Heart left ventricle (tissue), 16 donors: ENCODE results near the gene SNTB2. TPM values are rescaled to one million over a fixed set of nuclear protein-coding genes. Genes with fewer than 3 reads are reported as not detected.

Experiments
- ATAC-seq, 4 donors: fragments of 200-7000 bp; cut with Tn5 transposase; one replicate each; pipeline ENCODE4 v1.9.1; 2020 to 2022; ENCODE audit warnings: moderate library complexity in 4 of 4, mild to moderate bottlenecking in 3 of 4, moderate number of reproducible peaks in 1 of 4
- DNase-seq, 5 donors: peaks; one replicate each; pipeline ENCODE4 v3.0.0-alpha.2; 2020
- H3K27ac ChIP-seq, 12 donors: fragments of 200-600 bp; sonication (generic) in 4 of 12; one replicate each; pipeline versions ENCODE4 v1.5.0 to v1.8.0; 2016 to 2022; ENCODE audit warnings: mild to moderate bottlenecking in 2 of 12
- H3K27me3 ChIP-seq, 9 donors: fragments of 200-600 bp; sonication (generic) in 2 of 9; one replicate each; pipeline versions ENCODE4 v1.5.1 to v1.8.0; 2016 to 2022; ENCODE audit warnings: mild to moderate bottlenecking in 3 of 9
- H3K36me3 ChIP-seq, 9 donors: fragments of 200-600 bp; sonication (generic) in 2 of 9; one replicate each; pipeline versions ENCODE4 v1.5.0 to v1.8.0; 2018 to 2022; ENCODE audit warnings: mild to moderate bottlenecking in 2 of 9
- H3K4me1 ChIP-seq, 12 donors: fragments of 200-600 bp; sonication (generic) in 4 of 12; one replicate each; pipeline versions ENCODE4 v1.5.0 to v1.8.0; 2016 to 2022; ENCODE audit warnings: mild to moderate bottlenecking in 3 of 12
- H3K4me3 ChIP-seq, 12 donors: fragments of 200-600 bp; sonication (generic) in 4 of 12; one replicate each; pipeline versions ENCODE4 v1.5.0 to v1.8.0; 2017 to 2022; ENCODE audit warnings: mild to moderate bottlenecking in 9 of 12, moderate library complexity in 4 of 12
- H3K9me3 ChIP-seq, 12 donors: fragments of 200-600 bp; sonication (generic) in 4 of 12; one replicate each; pipeline versions ENCODE4 v1.5.0 to v1.8.0; 2016 to 2022; ENCODE audit warnings: mild to moderate bottlenecking in 1 of 12
- POLR2A ChIP-seq, 2 donors: fragments of 450-650 bp; IDR thresholded peaks; one replicate each; pipeline ENCODE4 v1.6.1; 2017; ENCODE audit warnings: antibody characterized with exemption in 2 of 2, mild to moderate bottlenecking in 2 of 2, moderate library complexity in 2 of 2
- WGBS, 4 donors: extraction: QIAGEN DNeasy Blood & Tissue Kit in 2 of 4; methylation state at CpG; one replicate each; pipeline versions ENCODE4 v1.1.5 to v1.1.7; 2013 to 2018; 5-methylcytosine and 5-hydroxymethylcytosine counted together
- intact Hi-C, 10 donors: fragments of 100-400 bp; cut with DNase I; formaldehyde crosslinking; loops; one replicate each; pipeline versions ENCODE4 v1.11.1 to v1.14.2; 2022
- polyA plus RNA-seq, 2 donors: library from polyadenylated mRNA; stranded (reverse); fragments of 200-250 nt; gene quantifications; one replicate each; pipeline ENCODE4 v1.2.3, GENCODE V29; 2013
- total RNA-seq, 9 donors: library from RNA; depleted of rRNA in 2 of 9; stranded (reverse); fragments of >200 nt in 2 of 9; fragmentation: NEBNext Ultra II Directional in 3 of 9; extraction: Animal tissue kit (Norgen Biotek cat#: 25700) in 3 of 9; gene quantifications; one replicate each; pipeline versions ENCODE4 v1.1.0 to v1.2.4, GENCODE V29; 2016 to 2023
- TF ChIP-seq, protein P1 (sequence below), 12 donors: fragments of 200-600 bp; sonication (generic) in 4 of 12; IDR thresholded peaks; one replicate each; pipeline versions ENCODE4 v1.5.0 to v1.8.0; 2018 to 2022; ENCODE audit warnings: antibody characterized with exemption in 12 of 12, mild to moderate bottlenecking in 5 of 12
- donor health status: ischemic (EF 13 %, LVEDD 7.1; RV severe dilation, severe dysfunction).
- donor health status: healthy with polysubstance abuse.
- donor health status: DM: no; HTN: yes; CAD: no.
- donor health status: DM: no; HTN: no; CAD: no.
- donor health status: ischemic (EF 25% LVEDD 6.9; RV normal size, moderate dysfunction).
- donor health status: ischemic (EF 25% LVEDD 5.7; RV mildly dilated, moderate dysfunction).
- donor health status: healthy.
- donor health status: DM: yes; HTN: yes; CAD: no.
- donor health status: ischemic (EF 35%, LVEDD 5.7; RV mildly dilated, moderate dysfunction).
- donor health status: nonischemic (EF 11% LVEDD 7.7; RV severe dilation, severe dysfunction).
- donor health status: DM: yes; HTN: yes; CAD: no.
- donor health status: PGD.
- donor health status: ischemic (EF 29% LVEDD 5.4; RV normal size, mild dysfunction).
- donor health status: nonischemic (EF 23%, LVEDD 6.1; RV moderate dilation, normal function).

Gene SNTB2
- total and polyA plus RNA-seq, 11 donors = 2.2 to 28.5 (median 13.0) TPM

DNA sequence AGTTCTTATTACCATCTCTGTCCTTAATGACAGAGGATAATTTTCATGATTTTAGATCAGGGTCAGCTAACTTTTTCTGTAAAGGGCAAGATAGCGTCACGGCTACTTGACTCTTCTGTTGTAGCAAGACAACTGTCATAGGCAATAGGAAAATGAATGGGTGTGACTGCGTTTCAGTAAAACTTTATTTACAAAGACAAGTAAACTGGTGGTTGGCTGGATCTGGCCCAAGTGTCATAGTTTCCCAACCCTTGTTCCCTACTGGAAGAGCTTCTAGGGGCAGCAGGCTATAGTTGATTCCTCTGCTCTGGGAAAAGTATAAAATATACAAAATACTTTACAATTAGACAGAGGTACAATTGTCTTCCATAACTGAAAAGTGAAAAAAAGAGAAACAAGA lies 73.5 kb downstream of the SNTB2 start:
- DNase-seq (no peak), ATAC-seq (no peak)
- WGBS, 4 donors = 90 to 96% (median 95%) methylated on average over 3 of the region's 3 CpGs
- Histone ChIP-seq H3K36me3 (peaks cover 0 to 37% (median 10%) of the 10 kb centered on the region in 9 donors), H3K4me3 (no peak overlapping the region), H3K9me3 (no peaks in the 10 kb centered on the region), H3K4me1 (no peaks in the 10 kb centered on the region), H3K27ac (no peak overlapping the region), H3K27me3 (no peaks in the 10 kb centered on the region)
- TF ChIP-seq, protein P1, sequence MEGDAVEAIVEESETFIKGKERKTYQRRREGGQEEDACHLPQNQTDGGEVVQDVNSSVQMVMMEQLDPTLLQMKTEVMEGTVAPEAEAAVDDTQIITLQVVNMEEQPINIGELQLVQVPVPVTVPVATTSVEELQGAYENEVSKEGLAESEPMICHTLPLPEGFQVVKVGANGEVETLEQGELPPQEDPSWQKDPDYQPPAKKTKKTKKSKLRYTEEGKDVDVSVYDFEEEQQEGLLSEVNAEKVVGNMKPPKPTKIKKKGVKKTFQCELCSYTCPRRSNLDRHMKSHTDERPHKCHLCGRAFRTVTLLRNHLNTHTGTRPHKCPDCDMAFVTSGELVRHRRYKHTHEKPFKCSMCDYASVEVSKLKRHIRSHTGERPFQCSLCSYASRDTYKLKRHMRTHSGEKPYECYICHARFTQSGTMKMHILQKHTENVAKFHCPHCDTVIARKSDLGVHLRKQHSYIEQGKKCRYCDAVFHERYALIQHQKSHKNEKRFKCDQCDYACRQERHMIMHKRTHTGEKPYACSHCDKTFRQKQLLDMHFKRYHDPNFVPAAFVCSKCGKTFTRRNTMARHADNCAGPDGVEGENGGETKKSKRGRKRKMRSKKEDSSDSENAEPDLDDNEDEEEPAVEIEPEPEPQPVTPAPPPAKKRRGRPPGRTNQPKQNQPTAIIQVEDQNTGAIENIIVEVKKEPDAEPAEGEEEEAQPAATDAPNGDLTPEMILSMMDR (IDR thresholded peaks at IDR 0.05) = no peak
- no peak for TF ChIP-seq POLR2A (IDR thresholded peaks at IDR 0.05)
- intact Hi-C loops = no loop called here

DNA sequence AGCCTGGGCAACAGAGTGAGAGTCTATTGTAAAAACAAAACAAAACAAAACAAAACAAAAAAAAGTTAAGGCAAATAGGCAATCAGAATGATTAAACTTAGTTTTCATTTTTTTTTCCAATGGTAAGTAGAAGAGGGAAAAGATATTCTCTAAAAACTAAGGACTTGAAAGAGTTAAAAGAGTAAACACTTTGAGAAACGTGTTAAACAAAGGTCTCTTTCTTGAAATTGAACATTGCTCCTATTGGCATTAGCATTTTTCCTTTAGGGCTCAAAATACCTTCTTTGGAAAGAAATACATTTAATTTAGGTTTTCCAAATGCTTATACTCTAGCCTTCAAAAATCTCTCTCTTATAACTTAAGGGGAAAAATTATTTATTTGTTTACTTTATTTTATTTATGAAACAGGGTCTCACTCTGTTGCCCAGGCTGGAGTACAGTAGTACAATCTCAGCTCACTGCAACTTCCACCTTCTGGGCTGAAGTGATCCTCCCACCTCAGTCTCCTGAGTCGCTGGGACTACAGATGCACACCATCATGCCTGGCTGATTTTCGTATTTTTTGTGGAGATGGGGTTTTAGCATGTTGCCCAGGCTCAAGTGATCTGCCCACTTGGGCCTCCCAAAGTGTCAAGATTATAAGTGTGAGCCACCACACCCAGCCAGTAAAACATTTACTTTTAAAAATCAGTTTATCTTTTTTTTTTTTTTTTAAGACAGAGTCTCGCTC lies 79.5 kb downstream of the SNTB2 start:
- TF ChIP-seq POLR2A (IDR thresholded peaks at IDR 0.05) = no peak
- TF ChIP-seq, protein P1 (IDR thresholded peaks at IDR 0.05) = no peak
- H3K27me3 ChIP-seq = no peaks in the 10 kb centered on the region
- ATAC-seq = no peak
- peaks cover 0 to 40% (median 7%) of the 10 kb centered on the region in 9 donors for H3K36me3 ChIP-seq
- intact Hi-C loops = no loop called here
- no peaks in the 10 kb centered on the region for H3K9me3 ChIP-seq
- H3K27ac ChIP-seq = no peak overlapping the region
- H3K4me3 ChIP-seq = no peak overlapping the region
- whole genome bisulfite sequencing, 4 donors = 62 to 84% (median 67%) methylated on average over 4 of the region's 4 CpGs
- no peak for DNase-seq
- H3K4me1 ChIP-seq = peaks cover 0 to 13% (median 0%) of the 10 kb centered on the region in 12 donors

DNA sequence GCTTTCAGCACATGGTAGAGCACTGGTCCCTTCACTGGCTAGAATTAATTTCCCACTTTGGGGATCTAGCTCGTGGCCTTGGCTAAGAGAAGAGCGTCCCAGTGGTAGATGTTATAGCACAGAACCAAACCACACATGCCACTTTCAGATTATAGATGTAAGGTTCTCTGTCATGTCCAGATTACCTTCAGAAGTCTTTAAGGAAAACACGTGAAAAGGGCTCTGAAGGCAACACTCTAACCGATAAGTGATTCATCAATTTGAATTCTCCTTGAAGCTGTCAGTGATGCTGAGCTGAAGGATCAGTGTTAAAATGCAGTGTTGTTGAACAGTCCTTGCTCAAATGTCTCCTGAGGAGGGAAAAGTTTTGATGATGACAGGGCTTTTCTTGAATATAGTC lies 80.7 kb downstream of the SNTB2 start:
- no peak for ATAC-seq
- no peak overlapping the region for H3K4me3 ChIP-seq
- no peak for TF ChIP-seq POLR2A (IDR thresholded peaks at IDR 0.05)
- TF ChIP-seq, protein P1 (IDR thresholded peaks at IDR 0.05) = no peak
- peaks cover 0 to 13% (median 0%) of the 10 kb centered on the region in 12 donors for H3K4me1 ChIP-seq
- WGBS, 4 donors = 88 to 96% (median 91%) methylated on average over 4 of the region's 4 CpGs
- no peak for DNase-seq
- H3K27ac ChIP-seq = no peak overlapping the region
- H3K27me3 ChIP-seq = no peaks in the 10 kb centered on the region
- H3K36me3 ChIP-seq = peaks cover 0 to 42% (median 14%) of the 10 kb centered on the region in 9 donors
- no peaks in the 10 kb centered on the region for H3K9me3 ChIP-seq
- intact Hi-C loops = no loop called here

DNA sequence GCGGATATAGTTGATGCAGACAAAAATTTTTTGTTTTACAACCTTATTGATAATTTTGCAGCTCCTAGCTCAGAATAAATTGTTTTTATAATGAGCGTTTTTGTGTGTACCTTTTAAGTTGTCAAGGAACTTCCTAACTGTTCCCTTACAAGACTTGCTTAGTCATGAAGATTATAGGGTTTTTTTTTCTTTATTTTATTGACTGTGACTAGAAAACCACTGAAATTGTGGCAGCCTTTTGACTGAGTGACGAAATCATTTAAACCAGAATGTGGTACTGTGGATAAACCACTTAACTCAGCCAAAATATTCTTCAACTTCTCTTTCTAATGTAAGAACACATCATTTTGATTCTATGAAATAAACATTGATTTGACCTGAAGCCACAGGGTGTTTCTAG lies 83.4 kb downstream of the SNTB2 start:
- Histone ChIP-seq H3K27ac (peak overlapping the region in 1 of 12 donors; percentile 2), H3K4me1 (peaks cover 0 to 14% (median 2%) of the 10 kb centered on the region in 12 donors), H3K4me3 (no peak overlapping the region), H3K27me3 (no peaks in the 10 kb centered on the region), H3K9me3 (no peaks in the 10 kb centered on the region), H3K36me3 (peaks cover 0 to 32% (median 14%) of the 10 kb centered on the region in 9 donors)
- intact Hi-C loops = no loop called here
- DNase-seq (no peak), ATAC-seq (no peak)
- 89 to 96% (median 91%) methylated on average over 3 of the region's 3 CpGs for WGBS, 4 donors
- no peak for TF ChIP-seq POLR2A (IDR thresholded peaks at IDR 0.05)
- TF ChIP-seq, protein P1 (IDR thresholded peaks at IDR 0.05) = no peak
